Left lung (tissue), 10 donors: Measurements from ENCODE around the gene ABHD2. TPM values are rescaled to one million over a fixed set of nuclear protein-coding genes. Genes with fewer than 3 reads are reported as not detected.

Source experiments
- ATAC-seq: fragments of 200-7000 bp; cut with Tn5 transposase; one replicate; pipeline ENCODE4 v1.9.1; 2020; ENCODE audit warnings: moderate library complexity
- DNase-seq, 4 donors: peaks; one replicate each; pipeline ENCODE4 v3.0.0-alpha.2; 2013 to 2020
- H3K27ac ChIP-seq, 2 donors: fragments of 200-600 bp; sonication (generic) in 1 of 2; one replicate each; pipeline versions ENCODE4 v1.5.0 to v1.8.0; 2020 to 2021
- H3K27me3 ChIP-seq, 2 donors: fragments of 200-600 bp; sonication (generic) in 1 of 2; one replicate each; pipeline versions ENCODE4 v1.5.0 to v1.8.0; 2020 to 2021
- H3K36me3 ChIP-seq, 2 donors: fragments of 200-600 bp; sonication (generic) in 1 of 2; one replicate each; pipeline versions ENCODE4 v1.5.0 to v1.8.0; 2020 to 2021
- H3K4me1 ChIP-seq, 2 donors: fragments of 200-600 bp; one replicate each; pipeline ENCODE4 v1.8.0; 2021
- H3K4me3 ChIP-seq, 2 donors: fragments of 200-600 bp; sonication (generic) in 1 of 2; one replicate each; pipeline versions ENCODE4 v1.5.0 to v1.8.0; 2020 to 2021; ENCODE audit warnings: mild to moderate bottlenecking in 1 of 2
- H3K9me3 ChIP-seq, 2 donors: fragments of 200-600 bp; sonication (generic) in 1 of 2; one replicate each; pipeline versions ENCODE4 v1.5.0 to v1.8.0; 2020 to 2021
- CTCF ChIP-seq, 2 donors: fragments of 200-600 bp; sonication (generic) in 1 of 2; IDR thresholded peaks; one replicate each; pipeline versions ENCODE4 v1.5.0 to v1.8.0; 2021; ENCODE audit warnings: antibody characterized with exemption in 2 of 2
- intact Hi-C, 2 donors: fragments of 100-400 bp; cut with DNase I; formaldehyde crosslinking; loops; one replicate each; pipeline versions ENCODE4 v1.11.2 to v1.14.2; 2022
- polyA plus RNA-seq, 6 donors: library from polyadenylated mRNA; unstranded; fragments of 120-200 nt; gene quantifications; one replicate each; pipeline ENCODE4 v1.2.1, GENCODE V29; 2013; ENCODE audit not compliant: insufficient read length in 6 of 6
- total RNA-seq, 2 donors: library from RNA; stranded (reverse); fragmentation: NEBNext Ultra II Directional; extraction: Animal tissue kit (Norgen Biotek cat#: 25700); gene quantifications; one replicate each; pipeline ENCODE4 v1.2.1, GENCODE V29; 2021
- donor health status: DM: no; HTN: yes; CAD: no.
- donor health status: DM: no; HTN: no; CAD: no.

ABHD2 gene
- total and polyA plus RNA-seq, 8 donors = 35.4 to 231 (median 46.9) TPM

- no peak for DNase-seq
- no peaks in the 10 kb centered on the region for H3K9me3 ChIP-seq
- intact Hi-C loops = loop anchor here in 1 of 2 donors (10.0 kb wide), 1 partner anchor 103 kb away; no protein-coding TSS in a partner anchor
Measured at GRCh38 chr15:89201465-89202005, 113.3 kb downstream of the ABHD2 start.

GRCh38 chr15:89203705-89204273 is 115.5 kb downstream of the ABHD2 start:
- no peak for TF ChIP-seq CTCF (IDR thresholded peaks at IDR 0.05)
- intact Hi-C loops = loop anchor here in 1 of 2 donors (10.0 kb wide), 1 partner anchor 101 kb away; no protein-coding TSS in a partner anchor
- ATAC-seq = no peak

More at GRCh38 chr15:89201465-89202005, 113.3 kb downstream of the ABHD2 start:
- no peaks in the 10 kb centered on the region for H3K27me3 ChIP-seq
- ATAC-seq = no peak
- no peak for TF ChIP-seq CTCF (IDR thresholded peaks at IDR 0.05)
- no peak overlapping the region for H3K27ac ChIP-seq
- H3K4me1 ChIP-seq = peaks cover 0 to under 1% of the 10 kb centered on the region in 2 donors
- peaks cover 0 to 50% of the 10 kb centered on the region in 2 donors for H3K36me3 ChIP-seq
- H3K4me3 ChIP-seq = no peak overlapping the region

DNA sequence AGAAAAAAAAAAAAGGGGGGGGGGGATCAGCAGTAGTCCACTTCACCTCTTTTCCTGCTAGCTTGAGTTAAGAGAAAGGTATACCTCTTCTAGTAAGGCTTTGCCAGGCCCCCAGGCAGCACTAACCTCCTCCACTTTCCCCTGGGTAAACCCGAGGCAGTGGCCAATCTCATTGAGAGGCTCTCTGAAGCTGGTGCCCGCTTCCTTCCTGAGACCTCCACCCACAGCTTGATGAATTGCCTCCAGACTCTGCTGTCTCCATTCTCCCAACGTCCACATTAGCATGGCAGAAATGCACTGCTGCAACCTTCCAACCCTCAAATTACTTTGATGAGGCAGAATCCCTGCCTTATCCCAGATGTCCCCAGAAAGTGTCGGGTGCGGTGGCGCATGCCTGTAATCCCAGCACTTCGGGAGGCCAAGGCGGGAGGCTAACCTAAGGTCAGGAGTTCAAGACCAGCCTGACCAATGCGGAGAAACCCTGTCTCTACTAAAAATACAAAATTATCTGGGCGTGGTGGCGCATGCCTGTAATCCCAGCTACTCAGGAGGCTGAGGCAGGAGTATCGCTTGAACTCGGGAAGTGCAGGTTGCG is 117.8 kb downstream of the ABHD2 start:
- no peak overlapping the region for H3K4me3 ChIP-seq
- no peak overlapping the region for H3K27ac ChIP-seq
- peaks cover 0 to 7% of the 10 kb centered on the region in 2 donors for H3K36me3 ChIP-seq
- ATAC-seq (no peak), DNase-seq (no peak)
- H3K4me1 ChIP-seq = peaks cover 0 to 9% of the 10 kb centered on the region in 2 donors
- intact Hi-C loops = loop anchor here in 1 of 2 donors (10.0 kb wide), 1 partner anchor 99 kb away; no protein-coding TSS in a partner anchor
- TF ChIP-seq CTCF (IDR thresholded peaks at IDR 0.05) = no peak
- no peaks in the 10 kb centered on the region for H3K9me3 ChIP-seq
- no peaks in the 10 kb centered on the region for H3K27me3 ChIP-seq

More at GRCh38 chr15:89203705-89204273, 115.5 kb downstream of the ABHD2 start:
- Histone ChIP-seq H3K4me3 (no peak overlapping the region), H3K27ac (no peak overlapping the region), H3K4me1 (peaks cover 0 to 9% of the 10 kb centered on the region in 2 donors), H3K27me3 (no peaks in the 10 kb centered on the region), H3K36me3 (peaks cover 0 to 30% of the 10 kb centered on the region in 2 donors), H3K9me3 (no peaks in the 10 kb centered on the region)
- no peak for DNase-seq

DNA sequence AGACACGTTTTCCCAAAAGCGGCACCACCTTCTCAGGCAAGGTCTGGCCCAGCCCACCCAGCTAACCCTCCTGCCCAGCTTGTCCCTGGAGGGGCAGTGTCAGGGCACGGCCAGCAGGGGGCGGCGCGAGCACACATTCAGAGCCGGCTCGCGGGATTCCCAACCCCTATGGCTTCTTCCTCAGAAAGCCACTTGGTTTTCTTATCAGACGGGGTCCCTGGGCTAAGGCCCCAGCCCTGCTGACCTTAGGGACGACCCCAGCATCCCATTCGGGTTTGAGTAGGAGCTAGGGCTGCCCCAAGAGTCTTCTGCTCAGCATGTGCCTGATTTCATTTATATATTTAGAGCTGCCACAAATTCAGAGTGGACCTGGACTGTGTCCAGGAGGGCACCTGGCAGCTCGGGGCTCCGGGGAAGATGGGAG is 118.7 kb downstream of the ABHD2 start:
- peak; percentile 96 to 99 for TF ChIP-seq CTCF (IDR thresholded peaks at IDR 0.05)
- no peaks in the 10 kb centered on the region for H3K9me3 ChIP-seq
- no peaks in the 10 kb centered on the region for H3K27me3 ChIP-seq
- no peak overlapping the region for H3K4me3 ChIP-seq
- ATAC-seq (peak; percentile 93), DNase-seq (peak; percentile 34 to 95 (median 67))
- peaks cover 0 to 9% of the 10 kb centered on the region in 2 donors for H3K4me1 ChIP-seq
- H3K27ac ChIP-seq = no peak overlapping the region
- H3K36me3 ChIP-seq = no peaks in the 10 kb centered on the region
- intact Hi-C loops = loop anchor here in 1 of 2 donors (10.0 kb wide), 1 partner anchor 98 kb away; no protein-coding TSS in a partner anchor

GRCh38 chr15:89208256-89208655 is 120.0 kb downstream of the ABHD2 start:
- no peak for TF ChIP-seq CTCF (IDR thresholded peaks at IDR 0.05)
- no peaks in the 10 kb centered on the region for H3K36me3 ChIP-seq
- DNase-seq (no peak), ATAC-seq (no peak)
- H3K4me1 ChIP-seq = peaks cover 0 to 9% of the 10 kb centered on the region in 2 donors
- no peak overlapping the region for H3K27ac ChIP-seq
- no peaks in the 10 kb centered on the region for H3K27me3 ChIP-seq
- H3K4me3 ChIP-seq = no peak overlapping the region
- intact Hi-C loops = loop anchor here in 1 of 2 donors (10.0 kb wide), 1 partner anchor 97 kb away; no protein-coding TSS in a partner anchor
- H3K9me3 ChIP-seq = no peaks in the 10 kb centered on the region
